ENCODE results near the gene CASKIN1.

The CASKIN1 gene

DNA sequence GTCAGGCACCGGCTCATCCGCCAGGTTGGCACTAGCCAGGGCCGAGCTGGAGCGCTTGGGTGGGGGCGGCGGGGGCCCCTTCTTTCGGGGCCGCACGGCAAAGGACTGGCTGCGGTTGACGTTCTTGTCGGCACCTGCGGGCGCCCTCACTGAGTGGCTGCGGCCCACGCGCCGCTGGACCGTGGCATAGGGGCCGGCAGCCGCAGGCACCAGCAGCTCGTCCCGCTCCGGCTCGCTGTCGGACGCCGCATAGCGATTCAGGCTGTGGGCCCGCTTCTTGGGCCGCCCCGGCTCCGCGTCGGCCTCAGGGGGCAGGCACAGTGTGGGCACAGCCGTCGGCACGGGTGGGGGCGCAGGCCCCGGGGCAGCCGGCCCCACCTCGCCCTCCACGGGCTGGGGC lies 15.9 kb downstream of the CASKIN1 start:
- FAIRE-seq: no peak
- no peak for DNase-seq (ENCODE audit: extremely low spot score, insufficient read length, low read depth)

- DNase-seq (ENCODE audit: extremely low spot score, insufficient read length, low read depth) (no peak), FAIRE-seq (no peak)
Measured at GRCh38 chr16:2179576-2179975, 16.8 kb downstream of the CASKIN1 start.

DNA sequence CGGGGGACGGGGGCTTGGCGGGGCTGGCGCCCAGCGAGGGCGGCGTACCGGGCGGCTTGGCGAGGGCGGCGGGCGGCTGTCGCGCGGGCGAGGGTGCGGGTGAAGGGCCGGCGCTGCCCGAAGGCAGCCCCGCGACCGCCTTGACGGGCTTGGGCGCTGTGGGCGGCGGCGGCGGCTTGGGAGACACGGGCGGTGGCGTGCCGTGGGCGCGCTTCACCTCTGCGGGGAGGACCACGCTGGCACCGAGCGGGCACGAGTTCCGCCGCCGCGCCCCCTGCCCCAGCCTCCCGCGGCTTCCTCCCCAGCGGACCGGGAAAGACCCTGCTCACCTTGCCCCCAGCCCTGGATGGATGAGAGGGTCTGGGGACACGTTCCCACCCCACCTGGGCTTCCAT lies 17.3 kb downstream of the CASKIN1 start:
- DNase-seq (ENCODE audit: extremely low spot score, insufficient read length, low read depth) (no peak), FAIRE-seq (no peak)

GRCh38 chr16:2178321-2179106 lies 17.9 kb downstream of the CASKIN1 start:
- FAIRE-seq: no peak

DNA sequence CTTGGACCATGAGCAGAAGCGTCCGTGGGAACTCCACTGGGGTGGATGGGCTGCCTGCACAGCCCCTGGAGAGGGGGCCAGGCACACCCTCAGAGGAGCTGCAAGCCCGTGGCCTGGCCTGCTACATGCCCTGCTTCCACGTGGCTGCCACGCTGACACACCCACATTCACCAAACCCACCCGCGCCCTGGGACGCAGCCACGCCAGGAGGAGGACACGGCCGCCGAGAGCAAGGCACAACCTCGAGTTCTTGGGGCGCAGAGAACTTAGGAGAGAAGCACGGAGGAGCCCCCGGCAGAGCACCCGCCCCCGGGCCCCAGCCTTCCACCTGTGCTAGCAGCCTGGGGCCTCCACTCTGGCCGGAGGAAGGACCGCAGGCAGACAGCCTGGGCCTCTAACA lies 18.8 kb downstream of the CASKIN1 start:
- FAIRE-seq: no peak
- DNase-seq (ENCODE audit: extremely low spot score, insufficient read length, low read depth): no peak

More at GRCh38 chr16:2178321-2179106, 17.9 kb downstream of the CASKIN1 start:
- DNase-seq (ENCODE audit: extremely low spot score, insufficient read length, low read depth): no peak

DNA sequence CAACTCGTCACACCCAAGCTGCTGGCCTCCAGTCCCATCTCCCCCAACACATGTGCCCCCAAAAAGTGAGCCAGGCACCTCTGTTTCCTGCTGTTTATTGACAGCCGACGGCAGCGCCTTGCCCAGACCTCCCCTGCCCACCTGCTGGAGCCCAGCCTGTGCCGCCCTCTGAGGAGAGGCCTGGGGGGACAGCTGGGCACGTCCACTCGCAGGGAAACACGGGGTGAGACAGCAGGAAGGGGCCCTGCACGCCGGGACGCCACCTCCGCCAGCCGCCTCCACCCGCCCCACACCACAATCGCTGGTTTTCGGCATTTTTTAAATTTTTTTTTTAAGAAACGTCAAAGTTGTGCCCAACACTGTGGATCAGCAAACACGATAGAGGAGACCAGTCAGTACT lies 19.3 kb downstream of the CASKIN1 start:
- FAIRE-seq (no peak), DNase-seq (ENCODE audit: extremely low spot score, insufficient read length, low read depth) (no peak)

GRCh38 chr16:2176047-2176446 lies 20.4 kb downstream of the CASKIN1 start:
- no peak for DNase-seq (ENCODE audit: extremely low spot score, insufficient read length, low read depth)
- FAIRE-seq: no peak

GRCh38 chr16:2175454-2175853 lies 21.0 kb downstream of the CASKIN1 start:
- DNase-seq (ENCODE audit: extremely low spot score, insufficient read length, low read depth): no peak
- FAIRE-seq: no peak

DNA sequence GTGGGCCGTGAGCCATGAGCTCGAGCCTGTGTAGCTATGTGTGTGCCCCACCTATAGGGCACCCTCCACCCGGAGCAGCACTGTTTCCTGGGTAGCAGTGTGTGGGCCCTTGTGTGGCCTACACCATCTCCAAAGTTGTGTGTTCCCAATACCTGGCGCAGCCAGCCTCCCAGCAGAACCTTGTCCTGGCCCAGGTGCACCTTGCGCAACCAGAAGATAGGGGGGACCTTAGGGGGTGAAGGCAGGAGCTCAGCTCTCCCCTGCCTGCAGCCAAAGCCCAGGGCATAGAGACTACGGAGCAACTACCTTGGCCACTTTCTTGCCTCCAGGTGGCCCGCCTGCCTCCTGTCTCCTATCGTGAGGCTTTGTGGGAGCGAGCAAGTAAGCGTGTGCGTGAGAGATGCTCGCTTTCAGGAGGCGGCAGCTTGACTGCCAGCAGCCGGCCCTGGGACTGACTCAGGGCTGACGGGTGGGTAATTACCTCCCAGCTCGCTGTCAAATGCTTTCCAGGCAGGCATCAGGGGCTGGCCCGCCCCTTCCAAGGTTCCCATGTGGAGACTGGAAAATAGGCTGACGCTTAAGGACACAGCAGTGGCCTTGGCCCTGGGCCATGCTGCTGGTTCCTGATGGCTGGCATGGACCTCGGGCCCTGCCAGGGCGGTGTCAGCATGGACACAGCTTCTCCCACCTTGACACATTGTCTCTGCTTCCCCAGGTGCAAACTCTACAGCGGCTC lies 21.8 kb downstream of the CASKIN1 start:
- no peak for DNase-seq (ENCODE audit: extremely low spot score, insufficient read length, low read depth)
- FAIRE-seq: no peak

DNA sequence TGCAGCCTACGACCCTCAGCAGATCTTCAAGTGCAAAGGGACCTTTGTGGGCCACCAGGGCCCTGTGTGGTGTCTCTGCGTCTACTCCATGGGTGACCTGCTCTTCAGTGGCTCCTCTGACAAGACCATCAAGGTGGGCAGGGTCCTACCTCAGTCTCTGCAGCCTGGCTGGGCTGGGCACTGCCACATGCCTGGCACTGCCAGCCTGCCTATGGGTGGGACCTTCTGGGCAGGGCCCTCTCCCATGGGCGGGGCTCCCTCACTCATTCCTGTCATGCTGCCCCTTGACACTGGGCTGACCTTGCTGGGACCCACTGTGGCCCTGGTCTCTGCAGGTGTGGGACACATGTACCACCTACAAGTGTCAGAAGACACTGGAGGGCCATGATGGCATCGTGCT lies 22.5 kb downstream of the CASKIN1 start:
- no peak for FAIRE-seq
- DNase-seq (ENCODE audit: extremely low spot score, insufficient read length, low read depth): no peak

- FAIRE-seq (no peak), DNase-seq (ENCODE audit: extremely low spot score, insufficient read length, low read depth) (no peak)
Measured at GRCh38 chr16:2173366-2173765, 23.0 kb downstream of the CASKIN1 start.

- DNase-seq (ENCODE audit: extremely low spot score, insufficient read length, low read depth) (no peak), FAIRE-seq (no peak)
Measured at GRCh38 chr16:2172688-2173335, 23.6 kb downstream of the CASKIN1 start.

DNA sequence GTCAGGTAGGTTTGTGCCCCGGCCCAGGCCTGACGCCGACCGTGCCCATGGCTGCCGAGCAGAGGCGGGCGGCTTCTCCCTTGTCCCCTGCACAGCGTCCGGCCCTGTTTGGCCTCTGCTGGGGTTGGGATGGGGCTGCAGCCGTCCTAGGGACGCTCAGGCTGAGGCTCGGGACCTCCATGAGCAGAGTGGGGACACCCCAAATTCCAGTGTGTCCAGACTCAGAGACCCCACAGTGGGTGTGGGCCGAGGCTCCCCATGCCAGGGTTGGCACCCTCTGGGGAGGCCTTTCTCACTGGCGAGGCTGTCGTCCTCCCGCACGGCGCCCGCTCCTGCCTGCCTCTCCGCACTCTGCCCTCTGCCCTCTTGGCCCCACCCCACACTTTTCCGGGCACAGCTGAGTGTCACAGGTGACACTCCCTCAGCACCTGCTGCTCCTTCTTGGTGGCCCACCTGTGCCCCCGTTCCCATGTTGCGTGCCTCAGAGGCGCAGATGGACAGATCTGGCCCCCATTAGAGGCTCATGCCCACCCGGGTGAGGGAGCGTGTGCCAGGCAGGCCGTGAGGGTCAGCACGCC lies 24.7 kb downstream of the CASKIN1 start:
- FAIRE-seq: no peak

GRCh38 chr16:2170587-2171435 lies 25.6 kb downstream of the CASKIN1 start:
- FAIRE-seq (no peak), DNase-seq (ENCODE audit: extremely low spot score, insufficient read length, low read depth) (no peak)

More for the DNA sequence above, 24.7 kb downstream of the CASKIN1 start:
- no peak for DNase-seq (ENCODE audit: extremely low spot score, insufficient read length, low read depth)

GRCh38 chr16:2170080-2170479 lies 26.3 kb downstream of the CASKIN1 start:
- FAIRE-seq (no peak), DNase-seq (ENCODE audit: extremely low spot score, insufficient read length, low read depth) (no peak)

- no peak for FAIRE-seq
- no peak for DNase-seq (ENCODE audit: extremely low spot score, insufficient read length, low read depth)
Measured at GRCh38 chr16:2167068-2167638, 29.3 kb downstream of the CASKIN1 start.

DNA sequence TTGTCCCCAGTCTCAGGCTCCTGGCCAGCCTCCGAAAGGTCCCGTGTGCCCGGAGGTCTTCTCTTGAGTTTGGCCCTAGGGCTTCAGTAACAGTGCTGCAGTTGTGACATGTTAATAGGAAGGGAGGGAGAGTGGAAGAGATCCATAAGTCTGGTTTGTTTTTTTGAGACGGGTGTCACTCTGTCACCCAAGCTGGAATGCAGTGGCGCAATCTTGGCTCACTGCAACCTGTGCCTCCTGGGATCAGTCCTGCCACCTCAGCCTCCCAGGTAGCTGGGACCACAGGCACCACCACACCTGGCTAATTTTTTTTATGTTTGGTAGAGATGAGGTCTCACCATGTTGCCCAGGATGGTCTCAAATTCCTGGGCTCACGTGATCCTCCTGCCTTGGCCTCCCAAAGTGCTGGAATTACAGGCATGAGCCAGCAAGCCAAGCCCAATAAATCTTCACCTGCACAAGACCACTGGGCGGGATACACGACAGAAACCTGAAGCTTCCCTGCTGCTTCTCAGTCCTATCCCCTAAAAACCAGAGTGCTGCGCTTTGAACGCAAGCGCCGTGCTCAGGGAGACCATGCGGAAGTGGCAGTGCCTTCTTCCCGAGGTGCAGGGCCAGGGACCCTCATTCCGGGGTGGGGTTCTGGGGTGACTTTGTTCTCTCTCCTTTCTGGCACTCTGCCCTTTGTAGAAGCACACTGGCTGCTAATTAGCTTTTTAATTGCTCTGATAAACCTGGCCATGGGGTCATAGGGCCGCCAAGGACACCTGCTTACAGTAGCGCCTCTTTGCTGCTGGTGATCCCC lies 29.9 kb downstream of the CASKIN1 start:
- FAIRE-seq (no peak), DNase-seq (ENCODE audit: extremely low spot score, insufficient read length, low read depth) (no peak)

DNA sequence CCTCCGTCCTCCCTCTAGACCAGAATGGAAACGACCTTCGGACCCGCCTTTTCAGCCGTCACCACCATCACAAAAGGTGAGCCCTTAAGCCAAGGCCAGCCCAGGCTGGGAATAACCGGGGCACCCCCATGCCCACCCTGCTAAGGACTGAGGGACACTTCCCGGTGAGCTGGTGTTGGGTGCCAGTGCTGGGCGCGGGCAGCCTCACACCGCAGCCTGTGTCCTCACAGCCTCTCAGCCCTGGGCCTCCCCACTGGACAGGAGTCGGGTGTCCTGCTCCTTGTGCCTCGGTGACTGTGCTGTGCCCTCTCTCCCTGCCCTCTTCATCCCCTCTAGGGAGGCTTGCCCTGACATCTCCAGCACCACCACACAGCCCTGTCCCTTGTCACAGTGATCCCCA lies 30.5 kb downstream of the CASKIN1 start:
- no peak for DNase-seq (ENCODE audit: extremely low spot score, insufficient read length, low read depth)
- no peak for FAIRE-seq
